Kidney (tissue), 22 donors: ENCODE results near the gene TUSC2. TPM values are rescaled to one million over a fixed set of nuclear protein-coding genes. Genes with fewer than 3 reads are reported as not detected.
A peak's percentile ranks its signal among the peaks of the same experiment; 100 is the strongest.

ENCODE experiments used
- DNase-seq, 5 donors: peaks; one replicate each; pipeline ENCODE4 v3.0.0-alpha.2; 2013 to 2020
- FAIRE-seq: peaks from 2 replicates; lab custom pipeline; 2012; peaks lifted over from hg19 to GRCh38; lab: Jason Lieb, UNC
- H3K27ac ChIP-seq, 2 donors: one replicate each; pipeline ENCODE4 v1.7.0; 2013; ENCODE audit warnings: low read depth in 2 of 2, low read length in 2 of 2, inconsistent platforms in 1 of 2
- H3K27me3 ChIP-seq: one replicate; pipeline ENCODE4 v1.7.1; 2013; ENCODE audit warnings: low read length, inconsistent platforms; ENCODE audit not compliant: control insufficient read depth, insufficient read depth
- H3K36me3 ChIP-seq, 3 donors: one replicate each; pipeline versions ENCODE4 v1.7.0 to v1.7.1; 2013; ENCODE audit warnings: low read length in 3 of 3, control low read depth in 1 of 3, inconsistent platforms in 1 of 3; ENCODE audit not compliant: insufficient read depth in 3 of 3, control insufficient read depth in 2 of 3
- H3K4me1 ChIP-seq, 3 donors: one replicate each; pipeline versions ENCODE4 v1.7.0 to v1.7.1; 2013; ENCODE audit warnings: low read length in 3 of 3, inconsistent platforms in 1 of 3, low read depth in 1 of 3; ENCODE audit not compliant: control insufficient read depth in 2 of 3, insufficient read depth in 2 of 3
- H3K4me3 ChIP-seq, 3 donors: one replicate each; pipeline versions ENCODE4 v1.7.0 to v1.8.1; 2013; ENCODE audit warnings: low read length in 3 of 3, control low read depth in 1 of 3, inconsistent platforms in 1 of 3
- H3K9ac ChIP-seq, 3 donors: one replicate each; pipeline versions ENCODE4 v1.7.0 to v1.7.1; 2013; ENCODE audit warnings: low read length in 3 of 3, control low read depth in 1 of 3, inconsistent platforms in 1 of 3
- H3K9me3 ChIP-seq, 3 donors: one replicate each; pipeline versions ENCODE4 v1.7.0 to v1.7.1; 2013; ENCODE audit warnings: low read length in 3 of 3, control low read depth in 1 of 3, inconsistent platforms in 1 of 3; ENCODE audit not compliant: control insufficient read depth in 2 of 3, insufficient read depth in 1 of 3
- intact Hi-C: fragments of 100-400 bp; cut with DNase I; formaldehyde crosslinking; loops from one replicate; pipeline ENCODE4 v1.11.1; 2022
- long read RNA-seq, 10 donors: library from polyadenylated mRNA in 1 of 10; unstranded in 1 of 10; transcript quantifications; one replicate each; pipeline ENCODE4 v2.0.0 and lab custom pipeline, GENCODE V29; 2021 to 2026
- polyA plus RNA-seq: library from polyadenylated mRNA; stranded (reverse); fragments of 350-450 nt; fragmentation: Illumina TruSeq; extraction: RNeasy Lipid Tissue Mini Kit (QIAGEN cat#74804); gene quantifications from one replicate; pipeline ENCODE4 v1.2.3, GENCODE V29; 2014; ENCODE audit warnings: low read depth, low replicate concordance; ENCODE audit not compliant: insufficient read depth
- total RNA-seq: library from RNA; stranded (reverse); fragmentation: NEBNext Ultra II Directional; extraction: Animal tissue kit (Norgen Biotek cat#: 25700); gene quantifications from one replicate; pipeline ENCODE4 v1.2.1, GENCODE V29; 2021
- TF ChIP-seq, protein P1 (sequence below): IDR thresholded peaks from 3 replicates; pipeline ENCODE4 v1.5.1; 2012; ENCODE audit warnings: mild to moderate bottlenecking, moderate library complexity, borderline replicate concordance; ENCODE audit not compliant: insufficient read depth; ENCODE audit errors: extremely low read depth
- donor health status: control.
- donor health status: control.
- donor health status: control.
- donor health status: control.
- donor health status: control.
- donor health status: DM: yes; HTN: yes; CAD: no.
- donor health status: Normal renal cell carcinoma (clear cell type).

Gene TUSC2
- 33.6 TPM for total RNA-seq
- 60.0 TPM for polyA plus RNA-seq
- long read RNA-seq, donor 1, transcript TUSC2-201 (3 exons, 1,691 nt): major isoform, 22 of 22 reads
- long read RNA-seq, donor 1, partial matches to known transcripts: 0 of 22 reads
- long read RNA-seq, donor 1, other reads (novel, unspliced or antisense): 0 of 22 reads
- long read RNA-seq, donor 2, transcript TUSC2-201 (3 exons, 1,691 nt): major isoform, 24 of 24 reads
- long read RNA-seq, donor 2, partial matches to known transcripts: 0 of 24 reads
- long read RNA-seq, donor 2, other reads (novel, unspliced or antisense): 0 of 24 reads
- long read RNA-seq, donor 3, transcript TUSC2-201 (3 exons, 1,691 nt): major isoform, 21 of 21 reads
- long read RNA-seq, donor 3, partial matches to known transcripts: 0 of 21 reads
- long read RNA-seq, donor 3, other reads (novel, unspliced or antisense): 0 of 21 reads
- long read RNA-seq, donor 4, transcript TUSC2-201 (3 exons, 1,691 nt): major isoform, 25 of 25 reads
- long read RNA-seq, donor 4, partial matches to known transcripts: 0 of 25 reads
- long read RNA-seq, donor 4, other reads (novel, unspliced or antisense): 0 of 25 reads
- long read RNA-seq, donor 5, partial matches to known transcripts: 0 of 4 reads
- long read RNA-seq, donor 5, other reads (novel, unspliced or antisense): 0 of 4 reads
- long read RNA-seq, donor 6, transcript TUSC2-201 (3 exons, 1,691 nt): major isoform, 25 of 26 reads
- long read RNA-seq, donor 6, partial matches to known transcripts: 0 of 26 reads
- long read RNA-seq, donor 6, other reads (novel, unspliced or antisense): 0 of 26 reads
- long read RNA-seq, donor 7, transcript TUSC2-201 (3 exons, 1,691 nt): major isoform, 31 of 42 reads
- long read RNA-seq, donor 7, partial matches to known transcripts: 2 of 42 reads
- long read RNA-seq, donor 7, other reads (novel, unspliced or antisense): 6 of 42 reads
- long read RNA-seq, donor 8, transcript TUSC2-201 (3 exons, 1,691 nt): major isoform, 18 of 19 reads
- long read RNA-seq, donor 8, partial matches to known transcripts: 0 of 19 reads
- long read RNA-seq, donor 8, other reads (novel, unspliced or antisense): 0 of 19 reads
- long read RNA-seq, donor 9, transcript TUSC2-201 (3 exons, 1,691 nt): major isoform, 19 of 19 reads
- long read RNA-seq, donor 9, partial matches to known transcripts: 0 of 19 reads
- long read RNA-seq, donor 9, other reads (novel, unspliced or antisense): 0 of 19 reads
- long read RNA-seq, donor 10, transcript TUSC2-201 (3 exons, 1,691 nt): major isoform, 17 of 18 reads
- long read RNA-seq, donor 10, partial matches to known transcripts: 0 of 18 reads
- long read RNA-seq, donor 10, other reads (novel, unspliced or antisense): 0 of 18 reads

GRCh38 chr3:50327943-50328691, at the start of gene TUSC2:
TSS of gene TUSC2 (minus strand) at chr3:50328223. CDS start at chr3:50328099, 124 bp downstream.
- peaks cover 0 to 22% (median 12%) of the 10 kb centered on the region in 3 donors for H3K4me1 ChIP-seq
- H3K9me3 ChIP-seq: no peaks in the 10 kb centered on the region
- H3K27me3 ChIP-seq: no peaks in the 10 kb centered on the region
- H3K9ac ChIP-seq: peak within 1 kb of the TSS; percentile 44 to 90 (median 84)
- FAIRE-seq (peak; percentile 52), DNase-seq (peak; percentile 97 to 99 (median 98))
- intact Hi-C loops: no loop called here
- peak within 1 kb of the TSS; percentile 68 to 89 (median 70) for H3K4me3 ChIP-seq
- TF ChIP-seq, protein P1, sequence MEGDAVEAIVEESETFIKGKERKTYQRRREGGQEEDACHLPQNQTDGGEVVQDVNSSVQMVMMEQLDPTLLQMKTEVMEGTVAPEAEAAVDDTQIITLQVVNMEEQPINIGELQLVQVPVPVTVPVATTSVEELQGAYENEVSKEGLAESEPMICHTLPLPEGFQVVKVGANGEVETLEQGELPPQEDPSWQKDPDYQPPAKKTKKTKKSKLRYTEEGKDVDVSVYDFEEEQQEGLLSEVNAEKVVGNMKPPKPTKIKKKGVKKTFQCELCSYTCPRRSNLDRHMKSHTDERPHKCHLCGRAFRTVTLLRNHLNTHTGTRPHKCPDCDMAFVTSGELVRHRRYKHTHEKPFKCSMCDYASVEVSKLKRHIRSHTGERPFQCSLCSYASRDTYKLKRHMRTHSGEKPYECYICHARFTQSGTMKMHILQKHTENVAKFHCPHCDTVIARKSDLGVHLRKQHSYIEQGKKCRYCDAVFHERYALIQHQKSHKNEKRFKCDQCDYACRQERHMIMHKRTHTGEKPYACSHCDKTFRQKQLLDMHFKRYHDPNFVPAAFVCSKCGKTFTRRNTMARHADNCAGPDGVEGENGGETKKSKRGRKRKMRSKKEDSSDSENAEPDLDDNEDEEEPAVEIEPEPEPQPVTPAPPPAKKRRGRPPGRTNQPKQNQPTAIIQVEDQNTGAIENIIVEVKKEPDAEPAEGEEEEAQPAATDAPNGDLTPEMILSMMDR: no peak
- H3K36me3 ChIP-seq: peaks cover 4 to 41% (median 23%) of the 10 kb centered on the region in 3 donors
- peak within 1 kb of the TSS; percentile 77 to 87 for H3K27ac ChIP-seq

GRCh38 chr3:50375258-50375931, 47.4 kb upstream of the TUSC2 start:
- no peaks in the 10 kb centered on the region for H3K9me3 ChIP-seq
- DNase-seq (peak in 1 of 5 donors; percentile 50), FAIRE-seq (no peak)
- peaks cover 0 to 6% (median 0%) of the 10 kb centered on the region in 3 donors for H3K4me1 ChIP-seq
- H3K36me3 ChIP-seq: no peaks in the 10 kb centered on the region
- H3K9ac ChIP-seq: no peak overlapping the region
- no peak overlapping the region for H3K27ac ChIP-seq
- no peak overlapping the region for H3K4me3 ChIP-seq
- TF ChIP-seq, protein P1: no peak
- intact Hi-C loops: no loop called here
- no peaks in the 10 kb centered on the region for H3K27me3 ChIP-seq
